Measurements from ENCODE around the gene BEST4.
A peak's percentile ranks its signal among the peaks of the same experiment; 100 is the strongest.

Gene BEST4

GRCh38 chr1:44819608-44820327, 31.8 kb upstream of the BEST4 start (continued):
- TF ChIP-seq ZNF768 (tag by site-specific recombination; IDR thresholded peaks at IDR 0.05), result no peak
- peak; percentile 90 for TF ChIP-seq KLF10 (tag by site-specific recombination; IDR thresholded peaks at IDR 0.05)
- TF ChIP-seq SP3 (tag by site-specific recombination; IDR thresholded peaks at IDR 0.05), result peak; percentile 51
- TF ChIP-seq ZNF398 (tag by site-specific recombination; IDR thresholded peaks at IDR 0.05), result peak; percentile 85
- TF ChIP-seq ZNF184 (tag by site-specific recombination; IDR thresholded peaks at IDR 0.05), result 0 out of 2 replicates have a peak, but pooled peaks have one; percentile 25
- TF ChIP-seq ZNF221 (tag by site-specific recombination; IDR thresholded peaks at IDR 0.05; ENCODE audit: borderline replicate concordance), result no peak
- peak; percentile 99 for TF ChIP-seq ZNF76 (tag by site-specific recombination; IDR thresholded peaks at IDR 0.05; ENCODE audit: borderline replicate concordance, low read depth)
- TF ChIP-seq ZNF670 (tag by site-specific recombination; IDR thresholded peaks at IDR 0.05; ENCODE audit: low read depth), result no peak
- TF ChIP-seq BCL11B (tag by site-specific recombination; IDR thresholded peaks at IDR 0.05; ENCODE audit: low read depth), result no peak
- TF ChIP-seq ZNF18 (tag by site-specific recombination; IDR thresholded peaks at IDR 0.05), result peak; percentile 56; the same call in 1 of the 2 replicates
- no peak for TF ChIP-seq ZNF664 (tag by site-specific recombination; IDR thresholded peaks at IDR 0.05)
- TF ChIP-seq ZFP69B (tag by site-specific recombination; IDR thresholded peaks at IDR 0.05), result 0 out of 2 replicates have a peak, but pooled peaks have one; percentile 33
- peak; percentile 27; the same call in 1 of the 2 replicates for TF ChIP-seq ZNF391 (tag by site-specific recombination; IDR thresholded peaks at IDR 0.05; ENCODE audit: borderline replicate concordance, low read depth)
- peak; percentile 49; the same call in 1 of the 2 replicates for TF ChIP-seq ZNF449 (tag by site-specific recombination; IDR thresholded peaks at IDR 0.05)
- no peak for TF ChIP-seq ZNF707 (tag by site-specific recombination; IDR thresholded peaks at IDR 0.05)
- TF ChIP-seq ZNF596 (tag by site-specific recombination; IDR thresholded peaks at IDR 0.05), result peak; percentile 15; the same call in 1 of the 2 replicates
- TF ChIP-seq AEBP2 (tag by site-specific recombination; IDR thresholded peaks at IDR 0.05; ENCODE audit: borderline replicate concordance), result no peak
- TF ChIP-seq SP7 (tag by site-specific recombination; IDR thresholded peaks at IDR 0.05), result peak; percentile 73
- peak; percentile 99 for TF ChIP-seq ZNF394 (tag by site-specific recombination; IDR thresholded peaks at IDR 0.05; ENCODE audit: borderline replicate concordance)
- peak; percentile 35; the same call in 1 of the 2 replicates for TF ChIP-seq SP2 (tag by site-specific recombination; IDR thresholded peaks at IDR 0.05)
- 0 out of 2 replicates have a peak, but pooled peaks have one; percentile 12 for TF ChIP-seq ZFP37 (tag by site-specific recombination; IDR thresholded peaks at IDR 0.05)
- TF ChIP-seq PRDM1 (tag by site-specific recombination; IDR thresholded peaks at IDR 0.05), result peak; percentile 88
- TF ChIP-seq PRDM6 (tag by site-specific recombination; IDR thresholded peaks at IDR 0.05), result peak; percentile 98
- no peak for TF ChIP-seq EGR2 (tag by site-specific recombination; IDR thresholded peaks at IDR 0.05; ENCODE audit: low read depth)
- TF ChIP-seq ZBTB26 (tag by site-specific recombination; optimal IDR thresholded peaks at IDR 0.05), result peak; percentile 44
- TF ChIP-seq ZBTB8A (tag by site-specific recombination; IDR thresholded peaks at IDR 0.05), result peak; percentile 91
- TF ChIP-seq, protein P1, sequence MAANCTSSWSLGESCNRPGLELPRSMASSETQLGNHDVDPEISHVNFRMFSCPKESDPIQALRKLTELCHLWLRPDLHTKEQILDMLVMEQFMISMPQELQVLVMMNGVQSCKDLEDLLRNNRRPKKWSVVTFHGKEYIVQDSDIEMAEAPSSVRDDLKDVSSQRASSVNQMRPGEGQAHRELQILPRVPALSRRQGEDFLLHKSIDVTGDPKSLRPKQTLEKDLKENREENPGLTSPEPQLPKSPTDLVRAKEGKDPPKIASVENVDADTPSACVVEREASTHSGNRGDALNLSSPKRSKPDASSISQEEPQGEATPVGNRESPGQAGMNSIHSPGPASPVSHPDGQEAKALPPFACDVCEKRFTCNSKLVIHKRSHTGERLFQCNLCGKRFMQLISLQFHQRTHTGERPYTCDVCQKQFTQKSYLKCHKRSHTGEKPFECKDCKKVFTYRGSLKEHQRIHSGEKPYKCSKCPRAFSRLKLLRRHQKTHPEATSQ (tag by site-specific recombination; IDR thresholded peaks at IDR 0.05), result no peak
- TF ChIP-seq KLF8 (tag by site-specific recombination; IDR thresholded peaks at IDR 0.05), result peak; percentile 61

All from HEK293 (cell line).